K562 (cell line): ENCODE measurements around the gene SLC38A2. TPM values are rescaled to one million over a fixed set of nuclear protein-coding genes. Genes with fewer than 3 reads are reported as not detected.
A peak's percentile ranks its signal among the peaks of the same experiment; 100 is the strongest.

Experiments used
- CEBPB ChIP-seq: fragments of 450-650 bp; IDR thresholded peaks from 2 replicates; pipeline ENCODE4 v1.6.1; 2016; ENCODE audit warnings: missing genetic modification characterization, missing compliant biosample characterization
- FOXK2 ChIP-seq, 2 experiments: fragments of 450-650 bp; IDR thresholded peaks in 1 of 2; conservative IDR thresholded peaks in 1 of 2; 2 replicates each; pipeline ENCODE4 v1.6.1; 2016; ENCODE audit warnings: low read depth in 2 of 2, mild to moderate bottlenecking in 1 of 2
- GATAD2B ChIP-seq: fragments of 450-650 bp; IDR thresholded peaks from 2 replicates; pipeline ENCODE4 v1.6.1; 2017; ENCODE audit warnings: mild to moderate bottlenecking, borderline replicate concordance
- HDAC2 ChIP-seq: fragments of 450-650 bp; IDR thresholded peaks from 2 replicates; pipeline ENCODE4 v1.6.1; 2016; ENCODE audit warnings: mild to moderate bottlenecking
- KHSRP ChIP-seq: fragments of 450-650 bp; IDR thresholded peaks from 2 replicates; pipeline ENCODE4 v1.6.1; 2017
- MAZ ChIP-seq, 2 experiments: fragments of 450-650 bp in 1 of 2; sonication (generic) in 1 of 2; formaldehyde crosslinking; IDR thresholded peaks in 1 of 2; conservative IDR thresholded peaks in 1 of 2; 2 replicates each; pipeline versions ENCODE4 v1.4.0 to v1.5.0; 2020; ENCODE audit warnings: mild to moderate bottlenecking in 1 of 2, missing genetic modification reagents in 1 of 2
- NCOR1 ChIP-seq: fragments of 450-650 bp; IDR thresholded peaks from 2 replicates; pipeline ENCODE4 v1.6.1; 2016; ENCODE audit warnings: mild to moderate bottlenecking, moderate library complexity
- NFRKB ChIP-seq: fragments of 450-650 bp; IDR thresholded peaks from 2 replicates; pipeline ENCODE4 v1.6.1; 2016; ENCODE audit warnings: low read depth
- PCBP1 ChIP-seq: fragments of 200-400 bp; formaldehyde crosslinking; IDR thresholded peaks from 2 replicates; pipeline ENCODE4 v1.6.1; 2018; ENCODE audit warnings: mild to moderate bottlenecking, low read depth, low read length; ENCODE audit not compliant: poor library complexity, severe bottlenecking
- PHB2 ChIP-seq: fragments of 450-650 bp; IDR thresholded peaks from 2 replicates; pipeline ENCODE4 v1.6.1; 2017; ENCODE audit warnings: low read depth
- POLR3A ChIP-seq: IDR thresholded peaks from 2 replicates; pipeline ENCODE4 v1.6.1; 2011; ENCODE audit warnings: borderline replicate concordance, mild to moderate bottlenecking, moderate library complexity; ENCODE audit not compliant: insufficient read length, insufficient read depth; ENCODE audit errors: extremely low read depth
- PTBP1 ChIP-seq: fragments of 200-400 bp; formaldehyde crosslinking; IDR thresholded peaks from 2 replicates; pipeline ENCODE4 v1.6.1; 2017; ENCODE audit warnings: low read depth, low read length
- TAF15 ChIP-seq: fragments of 200-400 bp; formaldehyde crosslinking; IDR thresholded peaks from 2 replicates; pipeline ENCODE4 v1.6.1; 2017; ENCODE audit warnings: mild to moderate bottlenecking, low read depth, low read length, moderate library complexity
- TBL1XR1 ChIP-seq, 2 experiments: IDR thresholded peaks; 2 replicates each; pipeline ENCODE4 v1.6.1; 2012; ENCODE audit warnings: improper control_type of control experiment in 2 of 2, low read length in 2 of 2, mild to moderate bottlenecking in 1 of 2
- ZNF140 ChIP-seq: fragments of 250-450 bp; sonication (Bioruptor Pico); IDR thresholded peaks from 2 replicates; pipeline ENCODE4 v1.8.0; 2021; ENCODE audit warnings: moderate library complexity, mild to moderate bottlenecking, inconsistent platforms
- ZNF561 ChIP-seq: fragments of 450-650 bp; formaldehyde crosslinking; conservative IDR thresholded peaks from 2 replicates; pipeline ENCODE4 v1.4.0; 2020; ENCODE audit warnings: mild to moderate bottlenecking, moderate library complexity
- polyA plus RNA-seq, 8 experiments: library from polyadenylated mRNA; depleted of rRNA in 4 of 8; stranded (reverse) in 5 of 8; unstranded in 3 of 8; fragments of >200 nt; fragmentation: Nextera tagmentation in 2 of 8; fragmentation: Illumina TruSeq in 1 of 8; extraction: Ambion mirVana in 2 of 8; extraction: Trizol in 1 of 8; gene quantifications; 2 replicates each; pipeline versions ENCODE4 v1.2.1 to v1.2.3, GENCODE V29; 2011 to 2014; ENCODE audit warnings: inconsistent platforms in 1 of 8, missing spikeins in 1 of 8
- total RNA-seq, 7 experiments: library from RNA; depleted of rRNA in 6 of 7; stranded (reverse); fragments of >200 nt in 6 of 7; fragmentation: Illumina TruSeq in 2 of 7; extraction: Trizol in 2 of 7; gene quantifications; 2 replicates each; pipeline versions ENCODE4 v1.2.1 to v1.2.3, GENCODE V29; 2011 to 2021; ENCODE audit warnings: low replicate concordance in 1 of 7
- TF ChIP-seq, protein P1 (sequence below): fragments of 250-450 bp; sonication (Bioruptor Pico); IDR thresholded peaks from 2 replicates; pipeline ENCODE4 v1.8.0; 2022; ENCODE audit warnings: inconsistent platforms
- TF ChIP-seq, protein P2 (sequence below), 2 experiments: fragments of 450-650 bp in 1 of 2; sonication (generic) in 1 of 2; formaldehyde crosslinking in 1 of 2; IDR thresholded peaks in 1 of 2; conservative IDR thresholded peaks in 1 of 2; 2 replicates each; pipeline versions ENCODE4 v1.6.1 to v1.8.1; 2016 to 2023; ENCODE audit warnings: mild to moderate bottlenecking in 2 of 2, moderate library complexity in 2 of 2, inconsistent platforms in 1 of 2, missing genetic modification reagents in 1 of 2
- TF ChIP-seq, protein P3 (sequence below): fragments of 250-450 bp; sonication (Bioruptor Pico); IDR thresholded peaks from 2 replicates; pipeline ENCODE4 v1.4.0; 2020; ENCODE audit warnings: mild to moderate bottlenecking
- TF ChIP-seq, protein P4 (sequence below): fragments of 250-450 bp; sonication (Bioruptor Pico); IDR thresholded peaks from 2 replicates; pipeline ENCODE4 v1.5.0; 2022; ENCODE audit warnings: mild to moderate bottlenecking
- TF ChIP-seq, protein P5 (sequence below): fragments of 250-450 bp; sonication (Bioruptor Pico); IDR thresholded peaks from 2 replicates; pipeline ENCODE4 v1.8.0; 2021; ENCODE audit warnings: moderate library complexity, mild to moderate bottlenecking, inconsistent platforms

SLC38A2 gene
- total and polyA plus RNA-seq, 9 of the 15 experiments (the other 6 are each of a cell fraction or from before 2014, with no cell fraction given): 98.7 to 292 (median 143) TPM

DNA sequence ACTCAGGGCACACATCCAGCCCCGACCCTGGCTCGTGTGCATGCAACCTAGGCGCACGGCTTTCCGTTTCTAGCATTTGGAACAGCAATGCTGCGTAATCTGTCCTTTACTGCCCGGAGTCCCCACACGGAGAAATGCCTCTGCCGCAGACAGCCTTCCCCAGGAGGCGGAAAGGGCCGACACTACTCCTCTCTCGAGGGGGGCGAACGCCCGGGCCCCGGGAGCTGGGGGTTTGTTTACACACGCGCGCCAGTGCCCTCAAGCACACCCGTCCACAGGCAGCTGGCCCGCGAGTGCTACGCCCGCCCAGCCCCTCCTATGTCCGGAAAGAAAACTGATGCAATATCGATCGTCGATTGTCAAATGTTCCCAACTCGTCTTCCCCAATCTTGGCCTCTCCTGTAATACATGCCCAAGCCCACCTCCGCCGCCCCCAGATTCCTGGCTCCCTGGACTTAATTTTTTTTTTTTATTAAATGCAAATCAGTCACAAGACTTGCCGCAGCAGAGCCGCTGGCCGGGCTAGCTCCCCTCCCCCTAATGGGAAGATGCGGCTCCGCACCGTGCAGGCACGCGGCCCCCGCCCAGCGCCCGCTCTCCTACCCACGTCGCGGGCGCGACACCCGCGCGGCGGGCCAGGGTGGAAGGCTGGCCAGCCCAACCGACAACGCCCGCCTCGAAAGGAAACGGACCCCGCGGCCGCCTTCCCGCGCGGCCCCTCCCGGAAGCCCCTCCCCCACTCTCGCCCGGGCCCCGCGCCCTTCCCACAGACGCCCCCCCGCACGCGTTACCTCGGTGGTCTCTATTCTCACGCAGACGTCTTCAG is 642 bp downstream of the SLC38A2 start (continued):
- TF ChIP-seq NFRKB (peak; percentile 32; the same call in 1 of the 2 replicates), PTBP1 (no peak), PCBP1 (peak; percentile 90), TBL1XR1 (IDR thresholded peaks at IDR 0.05; ENCODE audit: low read length in 2 of 2) (peak in 1 of 2 experiments; percentile 7; a peak in 1 of 4 replicates), MAZ (CRISPR knock-in tag; conservative IDR thresholded peaks at IDR 0.05 in 1 of 2, IDR thresholded peaks at IDR 0.05 in 1 of 2) (peak in 1 of 2 experiments; percentile 34; a peak in 1 of 4 replicates), NCOR1 (no peak), CEBPB (peak; percentile 77), ZNF140 (CRISPR knock-in tag) (no peak), KHSRP (no peak), GATAD2B (no peak; the same call in 1 of the 2 replicates), HDAC2 (0 out of 2 replicates have a peak, but pooled peaks have one; percentile 12), POLR3A (no peak), ZNF561 (CRISPR knock-in tag) (no peak), TAF15 (0 out of 2 replicates have a peak, but pooled peaks have one; percentile 22), PHB2 (no peak), FOXK2 (conservative IDR thresholded peaks at IDR 0.05 in 1 of 2, IDR thresholded peaks at IDR 0.05 in 1 of 2; ENCODE audit: low read depth in 2 of 2) (no peak)
- TF ChIP-seq, protein P1, sequence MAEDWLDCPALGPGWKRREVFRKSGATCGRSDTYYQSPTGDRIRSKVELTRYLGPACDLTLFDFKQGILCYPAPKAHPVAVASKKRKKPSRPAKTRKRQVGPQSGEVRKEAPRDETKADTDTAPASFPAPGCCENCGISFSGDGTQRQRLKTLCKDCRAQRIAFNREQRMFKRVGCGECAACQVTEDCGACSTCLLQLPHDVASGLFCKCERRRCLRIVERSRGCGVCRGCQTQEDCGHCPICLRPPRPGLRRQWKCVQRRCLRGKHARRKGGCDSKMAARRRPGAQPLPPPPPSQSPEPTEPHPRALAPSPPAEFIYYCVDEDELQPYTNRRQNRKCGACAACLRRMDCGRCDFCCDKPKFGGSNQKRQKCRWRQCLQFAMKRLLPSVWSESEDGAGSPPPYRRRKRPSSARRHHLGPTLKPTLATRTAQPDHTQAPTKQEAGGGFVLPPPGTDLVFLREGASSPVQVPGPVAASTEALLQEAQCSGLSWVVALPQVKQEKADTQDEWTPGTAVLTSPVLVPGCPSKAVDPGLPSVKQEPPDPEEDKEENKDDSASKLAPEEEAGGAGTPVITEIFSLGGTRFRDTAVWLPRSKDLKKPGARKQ: no peak
- TF ChIP-seq, protein P2, sequence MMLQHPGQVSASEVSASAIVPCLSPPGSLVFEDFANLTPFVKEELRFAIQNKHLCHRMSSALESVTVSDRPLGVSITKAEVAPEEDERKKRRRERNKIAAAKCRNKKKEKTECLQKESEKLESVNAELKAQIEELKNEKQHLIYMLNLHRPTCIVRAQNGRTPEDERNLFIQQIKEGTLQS (IDR thresholded peaks at IDR 0.05): peak; percentile 46; the same call in 1 of the 2 replicates
- TF ChIP-seq, protein P2 (CRISPR knock-in tag; conservative IDR thresholded peaks at IDR 0.05): no peak; the same call in 1 of the 2 replicates
- TF ChIP-seq, protein P3, sequence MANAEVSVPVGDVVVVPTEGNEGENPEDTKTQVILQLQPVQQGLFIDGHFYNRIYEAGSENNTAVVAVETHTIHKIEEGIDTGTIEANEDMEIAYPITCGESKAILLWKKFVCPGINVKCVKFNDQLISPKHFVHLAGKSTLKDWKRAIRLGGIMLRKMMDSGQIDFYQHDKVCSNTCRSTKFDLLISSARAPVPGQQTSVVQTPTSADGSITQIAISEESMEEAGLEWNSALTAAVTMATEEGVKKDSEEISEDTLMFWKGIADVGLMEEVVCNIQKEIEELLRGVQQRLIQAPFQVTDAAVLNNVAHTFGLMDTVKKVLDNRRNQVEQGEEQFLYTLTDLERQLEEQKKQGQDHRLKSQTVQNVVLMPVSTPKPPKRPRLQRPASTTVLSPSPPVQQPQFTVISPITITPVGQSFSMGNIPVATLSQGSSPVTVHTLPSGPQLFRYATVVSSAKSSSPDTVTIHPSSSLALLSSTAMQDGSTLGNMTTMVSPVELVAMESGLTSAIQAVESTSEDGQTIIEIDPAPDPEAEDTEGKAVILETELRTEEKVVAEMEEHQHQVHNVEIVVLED (CRISPR knock-in tag): no peak
- TF ChIP-seq, protein P4, sequence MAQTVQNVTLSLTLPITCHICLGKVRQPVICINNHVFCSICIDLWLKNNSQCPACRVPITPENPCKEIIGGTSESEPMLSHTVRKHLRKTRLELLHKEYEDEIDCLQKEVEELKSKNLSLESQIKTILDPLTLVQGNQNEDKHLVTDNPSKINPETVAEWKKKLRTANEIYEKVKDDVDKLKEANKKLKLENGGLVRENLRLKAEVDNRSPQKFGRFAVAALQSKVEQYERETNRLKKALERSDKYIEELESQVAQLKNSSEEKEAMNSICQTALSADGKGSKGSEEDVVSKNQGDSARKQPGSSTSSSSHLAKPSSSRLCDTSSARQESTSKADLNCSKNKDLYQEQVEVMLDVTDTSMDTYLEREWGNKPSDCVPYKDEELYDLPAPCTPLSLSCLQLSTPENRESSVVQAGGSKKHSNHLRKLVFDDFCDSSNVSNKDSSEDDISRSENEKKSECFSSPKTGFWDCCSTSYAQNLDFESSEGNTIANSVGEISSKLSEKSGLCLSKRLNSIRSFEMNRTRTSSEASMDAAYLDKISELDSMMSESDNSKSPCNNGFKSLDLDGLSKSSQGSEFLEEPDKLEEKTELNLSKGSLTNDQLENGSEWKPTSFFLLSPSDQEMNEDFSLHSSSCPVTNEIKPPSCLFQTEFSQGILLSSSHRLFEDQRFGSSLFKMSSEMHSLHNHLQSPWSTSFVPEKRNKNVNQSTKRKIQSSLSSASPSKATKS: no peak
- TF ChIP-seq, protein P5, sequence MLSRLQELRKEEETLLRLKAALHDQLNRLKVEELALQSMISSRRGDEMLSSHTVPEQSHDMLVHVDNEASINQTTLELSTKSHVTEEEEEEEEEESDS: no peak
